SK-N-SH (cell line): ENCODE data around the gene OR51I2. TPM values are rescaled to one million over a fixed set of nuclear protein-coding genes. Genes with fewer than 3 reads are reported as not detected.

Experiments
- CTCF ChIA-PET: fragments of 300-600, 350-600 bp; formaldehyde crosslinking; extraction: SDS; loops from one replicate; lab custom pipeline; 2021; lab: Yijun Ruan, JAX
- POLR2A ChIA-PET: fragments of 350-600 bp; sonication (Branson Sonifier 250); formaldehyde crosslinking; extraction: SDS; loops from one replicate; lab custom pipeline; 2020; ENCODE audit warnings: antibody characterized with exemption, inconsistent platforms; lab: Yijun Ruan, JAX
- DNase-seq: peaks from one replicate; pipeline ENCODE4 v3.0.0; 2012
- H2AFZ ChIP-seq: fragments of 200-600 bp; sonication (generic); 2 replicates; pipeline ENCODE4 v1.8.1; 2016; ENCODE audit warnings: antibody characterized with exemption, mild to moderate bottlenecking, low read depth
- H3F3A ChIP-seq: fragments of 200-600 bp; sonication (generic); replicated peaks from 2 replicates; pipeline ENCODE3; 2016; ENCODE audit warnings: antibody characterized with exemption, mild to moderate bottlenecking; ENCODE audit not compliant: insufficient read depth
- H3K27ac ChIP-seq, 2 experiments: fragments of 200-500 bp in 1 of 2; fragments of 200-600 bp in 1 of 2; sonication (Bioruptor generic) in 1 of 2; sonication (generic), shearing (Covaris generic) in 1 of 2; 2 replicates each; pipeline versions ENCODE4 v1.5.1 to v1.6.1; 2014 to 2016; ENCODE audit warnings: low read depth in 2 of 2, inconsistent platforms in 1 of 2, low read length in 1 of 2, mild to moderate bottlenecking in 1 of 2, mixed read lengths in 1 of 2
- H3K27me3 ChIP-seq: fragments of 200-600 bp; sonication (generic), shearing (Covaris generic); 2 replicates; pipeline ENCODE4 v1.6.1; 2016; ENCODE audit warnings: mixed run types; ENCODE audit not compliant: insufficient read depth
- H3K36me3 ChIP-seq, 2 experiments: fragments of 200-500 bp in 1 of 2; fragments of 200-600 bp in 1 of 2; sonication (Bioruptor generic) in 1 of 2; sonication (generic) in 1 of 2; replicated peaks in 1 of 2; 2 replicates each; pipeline versions ENCODE3 to v1.5.1; 2014 to 2016; ENCODE audit warnings: low read length in 1 of 2, mild to moderate bottlenecking in 1 of 2; ENCODE audit not compliant: insufficient read depth in 2 of 2, control insufficient read depth in 1 of 2
- H3K4me1 ChIP-seq, 2 experiments: fragments of 200-500 bp in 1 of 2; fragments of 200-600 bp in 1 of 2; sonication (Bioruptor generic) in 1 of 2; sonication (generic), shearing (Covaris generic) in 1 of 2; 2 replicates each; pipeline versions ENCODE4 v1.5.1 to v1.6.1; 2014 to 2016; ENCODE audit warnings: low read depth in 1 of 2, low read length in 1 of 2, mixed run types in 1 of 2; ENCODE audit not compliant: insufficient read depth in 2 of 2, control insufficient read depth in 1 of 2
- H3K4me2 ChIP-seq: fragments of 200-600 bp; sonication (generic), shearing (Covaris generic); 2 replicates; pipeline ENCODE4 v1.6.1; 2017; ENCODE audit warnings: mixed run types
- H3K4me3 ChIP-seq, 2 experiments: fragments of 200-500 bp in 1 of 2; fragments of 200-600 bp in 1 of 2; sonication (Bioruptor generic) in 1 of 2; sonication (generic), shearing (Covaris generic) in 1 of 2; 2 replicates each; pipeline versions ENCODE4 v1.5.1 to v1.8.1; 2014 to 2016; ENCODE audit warnings: low read depth in 2 of 2, inconsistent platforms in 1 of 2, low read length in 1 of 2, mild to moderate bottlenecking in 1 of 2, mixed read lengths in 1 of 2, moderate library complexity in 1 of 2
- H3K79me2 ChIP-seq: fragments of 200-600 bp; sonication (generic); 2 replicates; pipeline ENCODE4 v1.8.1; 2017; ENCODE audit warnings: mild to moderate bottlenecking; ENCODE audit not compliant: insufficient read depth
- H3K9ac ChIP-seq: fragments of 200-600 bp; sonication (generic); 2 replicates; pipeline ENCODE4 v1.6.1; 2017; ENCODE audit warnings: mixed run types
- H3K9me2 ChIP-seq: fragments of 200-600 bp; sonication (generic); 2 replicates; pipeline ENCODE4 v1.6.1; 2017; ENCODE audit warnings: mixed run types
- H3K9me3 ChIP-seq: fragments of 200-600 bp; sonication (generic); 2 replicates; pipeline ENCODE4 v1.6.1; 2017; ENCODE audit warnings: mixed run types, mild to moderate bottlenecking, moderate library complexity
- H4K20me1 ChIP-seq: fragments of 200-600 bp; sonication (generic); 2 replicates; pipeline ENCODE4 v1.6.1; 2017; ENCODE audit warnings: mild to moderate bottlenecking, mixed run types; ENCODE audit not compliant: insufficient read depth
- CHD2 ChIP-seq: fragments of 150-350 bp; IDR thresholded peaks from 2 replicates; pipeline ENCODE4 v1.6.1; 2018; ENCODE audit warnings: low read length; ENCODE audit not compliant: partially characterized antibody
- CTCF ChIP-seq: fragments of 200-600 bp; sonication (generic); IDR thresholded peaks from 2 replicates; pipeline ENCODE4 v1.6.1; 2017; ENCODE audit warnings: antibody characterized with exemption, mild to moderate bottlenecking, moderate library complexity
- ELF1 ChIP-seq: IDR thresholded peaks from 2 replicates; pipeline ENCODE4 v1.4.0; 2012
- EP300 ChIP-seq, 2 experiments: IDR thresholded peaks; 2 replicates each; pipeline versions ENCODE4 v1.4.0 to v1.6.1; 2012; ENCODE audit warnings: borderline replicate concordance in 1 of 2, low read depth in 1 of 2, low read length in 1 of 2
- FOXJ3 ChIP-seq: sonication (generic); formaldehyde crosslinking; IDR thresholded peaks from 2 replicates; pipeline ENCODE4 v1.5.1; 2020; ENCODE audit warnings: mild to moderate bottlenecking, missing genetic modification reagents
- GABPA ChIP-seq: IDR thresholded peaks from 2 replicates; pipeline ENCODE4 v1.4.0; 2012; ENCODE audit warnings: low read depth, mild to moderate bottlenecking
- MAX ChIP-seq: IDR thresholded peaks from 2 replicates; pipeline ENCODE4 v1.4.0; 2012; ENCODE audit warnings: low read depth
- MEF2A ChIP-seq: IDR thresholded peaks from 2 replicates; pipeline ENCODE4 v1.4.0; 2012; ENCODE audit warnings: low read depth, borderline replicate concordance
- NRF1 ChIP-seq: IDR thresholded peaks from 2 replicates; pipeline ENCODE4 v1.6.1; 2012; ENCODE audit warnings: low read depth, mild to moderate bottlenecking, low read length
- POLR2AphosphoS5 ChIP-seq: IDR thresholded peaks from 2 replicates; pipeline ENCODE4 v1.6.1; 2012; ENCODE audit warnings: low read depth, low read length
- RCOR1 ChIP-seq: fragments of 150-350 bp; IDR thresholded peaks from 2 replicates; pipeline ENCODE4 v1.6.1; 2017; ENCODE audit warnings: antibody characterized with exemption, low read length
- REST ChIP-seq: IDR thresholded peaks from 2 replicates; pipeline ENCODE4 v1.6.1; 2012; ENCODE audit warnings: mild to moderate bottlenecking, low read depth, low read length, moderate library complexity
- RXRA ChIP-seq: IDR thresholded peaks from 2 replicates; pipeline ENCODE4 v1.4.0; 2012; ENCODE audit warnings: low read depth, mild to moderate bottlenecking, borderline replicate concordance
- SIN3A ChIP-seq: IDR thresholded peaks from 2 replicates; pipeline ENCODE4 v1.6.1; 2012; ENCODE audit warnings: low read depth, mild to moderate bottlenecking, low read length, moderate library complexity, borderline replicate concordance
- TAF1 ChIP-seq: IDR thresholded peaks from 2 replicates; pipeline ENCODE4 v1.6.1; 2012; ENCODE audit warnings: low read depth, mild to moderate bottlenecking, low read length, moderate library complexity, borderline replicate concordance
- USF2 ChIP-seq: fragments of 150-350 bp; IDR thresholded peaks from 2 replicates; pipeline ENCODE4 v1.6.1; 2017; ENCODE audit warnings: antibody characterized with exemption, low read length, low read depth, borderline replicate concordance
- YY1 ChIP-seq: IDR thresholded peaks from 2 replicates; pipeline ENCODE4 v1.4.0; 2012; ENCODE audit warnings: low read depth, mild to moderate bottlenecking
- WGBS: methylation state at CpG from one replicate; pipeline ENCODE4 v1.1.6; 2017; ENCODE audit warnings: low lambda C conversion rate; 5-methylcytosine and 5-hydroxymethylcytosine counted together
- polyA plus RNA-seq, 3 experiments: library from polyadenylated mRNA; depleted of rRNA; stranded (reverse); fragments of >200 nt; gene quantifications; 2 replicates each; pipeline ENCODE4 v1.2.3, GENCODE V29; 2012

The OR51I2 gene
- not detected in 2 replicates for polyA plus RNA-seq (2012; rRNA removed)
- polyA plus RNA-seq (2012; cell fraction: cytosol; rRNA removed) = not detected in 2 replicates
- polyA plus RNA-seq (2012; cell fraction: nucleus; rRNA removed) = not detected in 2 replicates

- TF ChIP-seq CHD2 (no peak), FOXJ3 (CRISPR knock-in tag) (no peak), ELF1 (no peak), POLR2AphosphoS5 (no peak), SIN3A (no peak), NRF1 (no peak), RCOR1 (no peak), MEF2A (no peak), GABPA (no peak), YY1 (no peak), REST (no peak), USF2 (no peak), EP300 (IDR thresholded peaks at IDR 0.05; ENCODE audit: borderline replicate concordance in 1 of 2, low read depth in 1 of 2, low read length in 1 of 2) (no peak), TAF1 (no peak), RXRA (no peak), MAX (no peak), CTCF (no peak)
- Histone ChIP-seq H3K4me2 (no peak within 1 kb of the TSS), H3K27ac (no peak within 1 kb of the TSS), H3K27me3 (peaks cover 8% of the 10 kb centered on the region; the same call in 1 of the 2 replicates), H3K36me3 (no peaks in the 10 kb centered on the region), H3K9me3 (no peaks in the 10 kb centered on the region), H3K4me3 (no peak within 1 kb of the TSS), H3K9ac (no peak within 1 kb of the TSS), H4K20me1 (no peaks in the 10 kb centered on the region), H3F3A (no peaks in the 10 kb centered on the region), H2AFZ (no peak within 1 kb of the TSS), H3K4me1 (no peaks in the 10 kb centered on the region), H3K9me2 (no peaks in the 10 kb centered on the region), H3K79me2 (no peaks in the 10 kb centered on the region)
- ChIA-PET POLR2A (no interaction called here), CTCF (interaction anchor here (1.8 kb wide), 1 partner anchor 15 kb away, joined by 3 read pairs; no protein-coding TSS in a partner anchor)
- WGBS = 0% methylated on average over 2 of the region's 2 CpGs
- DNase-seq = no peak
These were observed at the start of gene OR51I2 for GRCh38 chr11:5449023-5449422. Gene OR51I2 (plus strand): TSS chr11:5449323. CDS start chr11:5453489, 4,166 bp downstream.
